ENCODE data around the gene MTOR.

GRCh38 chr1:11182884-11183283 is 79.5 kb downstream of the MTOR start:
- TF ChIP-seq JUNB (IDR thresholded peaks at IDR 0.05) (no peak), CTCF (IDR thresholded peaks at IDR 0.05 in 2 of 3, conservative IDR thresholded peaks at IDR 0.05 in 1 of 3; ENCODE audit: control insufficient read depth in 2 of 3, extremely low read depth in 1 of 3, insufficient read depth in 1 of 3, low read depth in 3 of 3, low read length in 3 of 3) (no peak), HCFC1 (IDR thresholded peaks at IDR 0.05; ENCODE audit: low read length) (no peak), POLR2A (IDR thresholded peaks at IDR 0.05; ENCODE audit: low read depth, low read length) (no peak), RAD21 (IDR thresholded peaks at IDR 0.05; ENCODE audit: insufficient read depth, low read depth, low read length) (no peak), MAX (IDR thresholded peaks at IDR 0.05; ENCODE audit: low read depth, low read length) (no peak), TAF1 (IDR thresholded peaks at IDR 0.05; ENCODE audit: borderline replicate concordance, low read depth, low read length) (no peak), REST (IDR thresholded peaks at IDR 0.05; ENCODE audit: low read depth, low read length) (no peak), EGR1 (IDR thresholded peaks at IDR 0.05; ENCODE audit: borderline replicate concordance in 1 of 2, low read depth in 2 of 2, low read length in 2 of 2) (no peak), FOXM1 (IDR thresholded peaks at IDR 0.05; ENCODE audit: low read depth, low read length) (no peak), POLR2AphosphoS5 (IDR thresholded peaks at IDR 0.05; ENCODE audit: low read length) (no peak), ZBTB40 (IDR thresholded peaks at IDR 0.05; ENCODE audit: borderline replicate concordance) (no peak), SMC3 (IDR thresholded peaks at IDR 0.05; ENCODE audit: borderline replicate concordance, low read length) (no peak)
